SH-SY5Y (cell line): Measurements from ENCODE around the gene PJA1.

ENCODE experiments used
- GATA2 ChIP-seq: IDR thresholded peaks from 2 replicates; pipeline ENCODE4 v1.6.1; 2011; ENCODE audit warnings: mild to moderate bottlenecking, low read depth, low read length
- GATA3 ChIP-seq: IDR thresholded peaks from 2 replicates; pipeline ENCODE4 v1.6.1; 2011; ENCODE audit warnings: low read depth, mild to moderate bottlenecking, low read length, moderate library complexity

Gene PJA1

GRCh38 chrX:69140837-69141236, 24.4 kb downstream of the PJA1 start:
- TF ChIP-seq GATA3 = no peak
- TF ChIP-seq GATA2 = no peak

- no peak for TF ChIP-seq GATA2
- no peak for TF ChIP-seq GATA3
These were observed 25.7 kb downstream of the PJA1 start for GRCh38 chrX:69139516-69139915.

- TF ChIP-seq GATA3 (no peak), GATA2 (no peak)
These were observed 26.7 kb downstream of the PJA1 start for GRCh38 chrX:69138512-69138911.

GRCh38 chrX:69138118-69138390, 27.2 kb downstream of the PJA1 start:
- TF ChIP-seq GATA2 = no peak
- TF ChIP-seq GATA3 = no peak

GRCh38 chrX:69137371-69138117, 27.7 kb downstream of the PJA1 start:
- no peak for TF ChIP-seq GATA2
- TF ChIP-seq GATA3 = no peak

GRCh38 chrX:69136546-69137331, 28.5 kb downstream of the PJA1 start:
- TF ChIP-seq GATA3 (no peak), GATA2 (no peak)

GRCh38 chrX:69133921-69134542, 31.2 kb downstream of the PJA1 start:
- no peak for TF ChIP-seq GATA3
- no peak for TF ChIP-seq GATA2

GRCh38 chrX:69131886-69132285, 33.4 kb downstream of the PJA1 start:
- TF ChIP-seq GATA3 (no peak), GATA2 (no peak)

- TF ChIP-seq GATA3 (no peak), GATA2 (no peak)
These were observed 34.8 kb downstream of the PJA1 start for GRCh38 chrX:69130439-69130838.

- TF ChIP-seq GATA3 (no peak), GATA2 (no peak)
These were observed 36.7 kb downstream of the PJA1 start for GRCh38 chrX:69128588-69128987.

- TF ChIP-seq GATA2 = no peak
- no peak for TF ChIP-seq GATA3
These were observed 37.8 kb downstream of the PJA1 start for GRCh38 chrX:69127466-69127865.

- no peak for TF ChIP-seq GATA3
These were observed 38.6 kb downstream of the PJA1 start for GRCh38 chrX:69126642-69127041.

GRCh38 chrX:69125094-69125493, 40.2 kb downstream of the PJA1 start:
- TF ChIP-seq GATA2 = no peak
- TF ChIP-seq GATA3 = no peak

- no peak for TF ChIP-seq GATA2
These were observed 41.1 kb downstream of the PJA1 start for GRCh38 chrX:69124108-69124507.

GRCh38 chrX:69123481-69123880, 41.8 kb downstream of the PJA1 start:
- no peak for TF ChIP-seq GATA3
- TF ChIP-seq GATA2 = no peak
